SH-SY5Y (cell line): Measurements from ENCODE around the gene SUDS3.

Experiments used
- GATA2 ChIP-seq: IDR thresholded peaks from 2 replicates; pipeline ENCODE4 v1.6.1; 2011; ENCODE audit warnings: mild to moderate bottlenecking, low read depth, low read length
- GATA3 ChIP-seq: IDR thresholded peaks from 2 replicates; pipeline ENCODE4 v1.6.1; 2011; ENCODE audit warnings: low read depth, mild to moderate bottlenecking, low read length, moderate library complexity

DNA sequence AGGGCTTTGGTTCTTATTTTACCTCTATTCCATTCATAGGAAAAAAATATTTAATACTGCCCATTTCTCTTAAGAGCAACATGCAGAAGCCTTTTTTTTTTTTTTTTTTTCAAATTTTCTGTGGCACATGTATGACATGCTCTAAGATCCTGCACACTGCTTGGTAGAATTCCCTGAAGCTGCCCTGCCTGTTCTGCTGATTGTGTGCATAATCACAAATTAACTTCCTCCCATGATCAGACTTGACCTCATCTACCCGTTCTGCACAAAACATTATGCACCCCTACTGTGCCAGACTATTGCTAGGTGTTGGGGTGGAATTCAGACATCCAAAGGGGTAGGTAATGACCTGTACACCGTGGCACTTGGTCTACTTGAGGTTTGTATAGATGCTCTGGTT lies 22.2 kb downstream of the SUDS3 start:
- TF ChIP-seq GATA3 = no peak
- TF ChIP-seq GATA2 = no peak
